A673 (cell line): ENCODE results near the gene KCNJ5. TPM values are rescaled to one million over a fixed set of nuclear protein-coding genes. Genes with fewer than 3 reads are reported as not detected.

Experiments used
- BruUV-seq: library from RNA; stranded (reverse); fragments of 400-500 nt; replicated peaks from 2 replicates; lab custom pipeline; 2021; lab: Mats Ljungman, UMichigan
- CTCF ChIA-PET: fragments of 300-600 bp; sonication (Branson Sonifier 250); formaldehyde crosslinking; loops from one replicate; lab custom pipeline; 2022; ENCODE audit warnings: antibody characterized with exemption; lab: Charles Lee
- POLR2A ChIA-PET: fragments of 300-600 bp; sonication (Branson Sonifier 250); formaldehyde crosslinking; loops from one replicate; lab custom pipeline; 2022; ENCODE audit warnings: antibody characterized with exemption; ENCODE audit not compliant: low non-redundant PET; lab: Charles Lee
- DNase-seq: peaks from one replicate; pipeline ENCODE4 v3.0.0-alpha.2; 2015; ENCODE audit warnings: low spot score
- H3K27ac ChIP-seq: fragments of 200-600 bp; sonication (generic); 2 replicates; pipeline ENCODE4 v1.5.1; 2016; ENCODE audit warnings: mixed run types, low read depth, mild to moderate bottlenecking, mixed read lengths, antibody characterized with exemption, low read length; ENCODE audit not compliant: poor library complexity, severe bottlenecking
- H3K27me3 ChIP-seq: fragments of 200-600 bp; sonication (generic); replicated peaks from 2 replicates; pipeline ENCODE4 v1.6.1; 2017; ENCODE audit warnings: mixed run types, low read depth, mild to moderate bottlenecking, mixed read lengths, antibody characterized with exemption, low read length; ENCODE audit not compliant: insufficient read depth, poor library complexity
- H3K36me3 ChIP-seq: fragments of 200-600 bp; sonication (generic); 2 replicates; pipeline ENCODE4 v1.6.1; 2016; ENCODE audit warnings: mixed run types, mild to moderate bottlenecking, mixed read lengths, antibody characterized with exemption, low read length; ENCODE audit not compliant: insufficient read depth, poor library complexity, severe bottlenecking
- H3K4me1 ChIP-seq: fragments of 200-600 bp; sonication (generic); 2 replicates; pipeline ENCODE4 v1.6.1; 2017; ENCODE audit warnings: mixed run types, mild to moderate bottlenecking, mixed read lengths, antibody characterized with exemption, low read length; ENCODE audit not compliant: insufficient read depth, poor library complexity, severe bottlenecking
- H3K4me3 ChIP-seq: fragments of 200-600 bp; sonication (generic); 2 replicates; pipeline ENCODE4 v1.5.1; 2016; ENCODE audit warnings: low read depth, mixed run types, mild to moderate bottlenecking, mixed read lengths, low read length; ENCODE audit not compliant: poor library complexity, severe bottlenecking
- H3K9me3 ChIP-seq: fragments of 200-600 bp; sonication (generic); 2 replicates; pipeline ENCODE4 v1.6.1; 2016; ENCODE audit warnings: mixed run types, low read depth, mild to moderate bottlenecking, mixed read lengths, antibody characterized with exemption, low read length; ENCODE audit not compliant: poor library complexity, severe bottlenecking
- EZH2 ChIP-seq: fragments of 200-600 bp; sonication (generic); IDR thresholded peaks from 2 replicates; pipeline ENCODE4 v1.6.1; 2017; ENCODE audit warnings: borderline replicate concordance, low read depth, mild to moderate bottlenecking, mixed read lengths, antibody characterized with exemption, low read length; ENCODE audit not compliant: poor library complexity, severe bottlenecking
- intact Hi-C: fragments of 100-400 bp; cut with micrococcal nuclease; formaldehyde crosslinking; loops from one replicate; pipeline ENCODE4 v1.10.0; 2022; ENCODE audit not compliant: unreplicated experiment
- total RNA-seq: library from RNA; stranded (reverse); gene quantifications from 2 replicates; pipeline ENCODE4 v1.2.3, GENCODE V29; 2021
- TF ChIP-seq, protein P1 (sequence below): fragments of 300-800, 200-600 bp; sonication (generic); conservative IDR thresholded peaks from 2 replicates; pipeline ENCODE4 v1.5.1; 2017; ENCODE audit warnings: low read depth, mild to moderate bottlenecking, antibody characterized with exemption, low read length, moderate library complexity, mixed read lengths

Gene KCNJ5
- total RNA-seq, 1 experiment from 2014 or later, result not detected

DNA sequence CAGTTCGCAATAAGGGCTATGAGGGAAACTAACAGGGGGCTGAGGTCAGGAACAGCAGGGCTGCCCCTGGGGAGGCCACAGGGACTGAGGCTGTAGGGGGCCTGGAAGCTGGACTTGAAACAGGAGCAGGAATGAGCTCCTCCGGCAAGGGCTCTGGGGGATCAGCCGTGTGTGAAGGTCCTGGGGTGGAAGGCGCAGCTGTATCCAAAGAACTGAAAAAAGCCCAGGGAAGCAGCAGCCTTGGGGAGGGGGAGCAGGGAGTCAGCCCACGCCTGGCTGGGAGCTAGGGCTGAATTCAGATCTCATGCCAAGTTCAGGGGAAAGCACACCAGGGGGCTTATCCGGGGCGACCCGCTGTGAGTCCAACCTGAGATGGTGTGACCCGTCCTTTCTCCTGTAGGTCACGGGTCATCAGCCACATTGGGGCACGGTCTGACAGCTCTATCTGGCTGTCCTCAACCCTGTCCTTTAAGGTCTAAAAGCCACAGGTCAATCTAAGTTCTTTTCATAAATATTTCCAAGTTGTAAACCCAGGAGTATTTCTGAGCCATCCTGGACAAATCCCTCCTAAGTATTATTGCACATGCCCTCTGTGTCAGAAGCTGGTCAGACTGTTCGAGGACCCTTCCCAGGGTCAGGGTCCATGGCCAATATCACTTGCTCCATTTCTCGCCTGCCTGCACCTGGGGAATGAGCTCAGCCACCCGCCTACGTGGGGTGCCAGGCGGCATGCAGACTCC, 33.5 kb downstream of the KCNJ5 start:
- POLR2A ChIA-PET, result no interaction called here
- H3K27me3 ChIP-seq, result no peaks in the 10 kb centered on the region
- TF ChIP-seq EZH2, result no peak
- TF ChIP-seq, protein P1, sequence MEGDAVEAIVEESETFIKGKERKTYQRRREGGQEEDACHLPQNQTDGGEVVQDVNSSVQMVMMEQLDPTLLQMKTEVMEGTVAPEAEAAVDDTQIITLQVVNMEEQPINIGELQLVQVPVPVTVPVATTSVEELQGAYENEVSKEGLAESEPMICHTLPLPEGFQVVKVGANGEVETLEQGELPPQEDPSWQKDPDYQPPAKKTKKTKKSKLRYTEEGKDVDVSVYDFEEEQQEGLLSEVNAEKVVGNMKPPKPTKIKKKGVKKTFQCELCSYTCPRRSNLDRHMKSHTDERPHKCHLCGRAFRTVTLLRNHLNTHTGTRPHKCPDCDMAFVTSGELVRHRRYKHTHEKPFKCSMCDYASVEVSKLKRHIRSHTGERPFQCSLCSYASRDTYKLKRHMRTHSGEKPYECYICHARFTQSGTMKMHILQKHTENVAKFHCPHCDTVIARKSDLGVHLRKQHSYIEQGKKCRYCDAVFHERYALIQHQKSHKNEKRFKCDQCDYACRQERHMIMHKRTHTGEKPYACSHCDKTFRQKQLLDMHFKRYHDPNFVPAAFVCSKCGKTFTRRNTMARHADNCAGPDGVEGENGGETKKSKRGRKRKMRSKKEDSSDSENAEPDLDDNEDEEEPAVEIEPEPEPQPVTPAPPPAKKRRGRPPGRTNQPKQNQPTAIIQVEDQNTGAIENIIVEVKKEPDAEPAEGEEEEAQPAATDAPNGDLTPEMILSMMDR, result no peak
- H3K36me3 ChIP-seq, result no peaks in the 10 kb centered on the region
- no peak overlapping the region for H3K4me3 ChIP-seq
- H3K4me1 ChIP-seq, result peaks cover 5% of the 10 kb centered on the region
- BruUV-seq, result no TSS peak
- intact Hi-C loops, result no loop called here
- H3K9me3 ChIP-seq, result no peaks in the 10 kb centered on the region
- no peak overlapping the region for H3K27ac ChIP-seq
- no peak for DNase-seq
- CTCF ChIA-PET, result no interaction called here

DNA sequence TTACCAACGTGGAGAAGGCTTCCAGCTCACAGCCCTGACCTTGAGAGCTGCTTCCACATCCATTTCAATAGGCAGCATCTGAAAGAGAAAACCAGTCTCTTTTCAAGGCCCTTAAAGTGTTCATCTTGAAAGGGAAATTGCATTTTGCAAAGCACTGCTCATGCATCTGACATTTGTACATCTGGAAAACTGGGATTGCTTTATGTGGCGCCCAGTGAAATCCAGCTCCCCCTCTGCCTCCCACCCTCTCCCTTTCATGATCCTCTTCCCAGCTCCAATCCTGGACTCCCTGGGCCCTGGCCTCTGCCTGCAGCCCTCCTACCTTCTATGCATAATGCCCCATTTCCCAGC, 34.1 kb downstream of the KCNJ5 start:
- TF ChIP-seq EZH2, result no peak
- DNase-seq, result no peak
- intact Hi-C loops, result no loop called here
- Histone ChIP-seq H3K4me1 (peaks cover 9% of the 10 kb centered on the region), H3K9me3 (no peaks in the 10 kb centered on the region), H3K27me3 (no peaks in the 10 kb centered on the region), H3K4me3 (no peak overlapping the region), H3K27ac (no peak overlapping the region), H3K36me3 (no peaks in the 10 kb centered on the region)
- ChIA-PET POLR2A (no interaction called here), CTCF (no interaction called here)
- no TSS peak for BruUV-seq

DNA sequence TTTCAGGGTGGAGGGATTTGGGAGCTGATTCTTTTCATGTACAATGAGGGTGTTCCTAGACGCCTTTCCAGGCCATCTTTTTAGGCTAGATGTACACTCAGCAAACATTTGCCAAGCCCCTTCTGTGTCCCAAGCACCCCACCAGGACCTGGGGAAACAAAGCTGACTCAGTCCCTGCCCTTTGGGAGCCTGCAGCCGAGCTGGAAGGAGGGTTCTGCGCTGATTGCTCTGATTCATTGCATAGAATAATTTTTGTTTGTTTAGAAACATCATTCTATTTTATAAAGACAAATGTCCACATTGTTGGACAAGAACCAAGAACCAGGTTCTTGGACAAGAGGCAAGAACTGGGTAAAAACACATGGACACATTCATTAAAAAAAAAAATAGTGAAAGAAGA, 34.8 kb downstream of the KCNJ5 start:
- Histone ChIP-seq H3K27me3 (no peaks in the 10 kb centered on the region), H3K4me1 (peaks cover 9% of the 10 kb centered on the region), H3K27ac (no peak overlapping the region), H3K36me3 (no peaks in the 10 kb centered on the region), H3K9me3 (no peaks in the 10 kb centered on the region), H3K4me3 (no peak overlapping the region)
- BruUV-seq, result no TSS peak
- ChIA-PET POLR2A (no interaction called here), CTCF (interaction anchor here (0.7 kb wide), 2 partner anchors 11 to 39 kb away, joined by 3 to 6 read pairs; no protein-coding TSS in a partner anchor)
- intact Hi-C loops, result no loop called here
- no peak for DNase-seq
- no peak for TF ChIP-seq EZH2
- TF ChIP-seq, protein P1, result no peak
